HUDEP-2 (cell line): ENCODE measurements around the gene ADGRG1.
A peak's percentile ranks its signal among the peaks of the same experiment; 100 is the strongest.

Source experiments
- DNase-seq, 76 experiments: peaks; one replicate each; lab custom pipeline; 2025; ENCODE audit not compliant: unreplicated experiment in 76 of 76; lab: John Stamatoyannopoulos, UW

The ADGRG1 gene

GRCh38 chr16:57619606-57620334 lies 8.7 kb upstream of the ADGRG1 start:
- no peak for DNase-seq

- DNase-seq, result no peak
These were observed 7.8 kb upstream of the ADGRG1 start for GRCh38 chr16:57620335-57621231.

GRCh38 chr16:57621521-57622271 lies 6.7 kb upstream of the ADGRG1 start:
- DNase-seq, result no peak

- DNase-seq, result peak in 6 of 76 experiments; percentile 3 to 18 (median 12)
These were observed 5.8 kb upstream of the ADGRG1 start for GRCh38 chr16:57622361-57623250.

GRCh38 chr16:57623251-57624043 lies 5.0 kb upstream of the ADGRG1 start:
- no peak for DNase-seq

- DNase-seq, result no peak
These were observed 4.3 kb upstream of the ADGRG1 start for GRCh38 chr16:57624044-57624688.

GRCh38 chr16:57624806-57625500 lies 3.5 kb upstream of the ADGRG1 start:
- DNase-seq, result no peak

- no peak for DNase-seq
These were observed 1.8 kb upstream of the ADGRG1 start for GRCh38 chr16:57626420-57627170.

- DNase-seq, result peak in 1 of 76 experiments; percentile 1
These were observed 1.1 kb upstream of the ADGRG1 start for GRCh38 chr16:57627184-57627871.

GRCh38 chr16:57628783-57629293 lies 408 bp downstream of the ADGRG1 start:
- DNase-seq, result peak in 10 of 76 experiments; percentile 5 to 33 (median 14)

- peak in 56 of 76 experiments; percentile 8 to 71 (median 48) for DNase-seq
These were observed 1.3 kb downstream of the ADGRG1 start for GRCh38 chr16:57629516-57630406.

GRCh38 chr16:57630407-57630797 lies 2.0 kb downstream of the ADGRG1 start:
- DNase-seq, result peak in 3 of 76 experiments; percentile 4 to 31 (median 10)

GRCh38 chr16:57630931-57631845 lies 2.8 kb downstream of the ADGRG1 start:
- peak in 24 of 76 experiments; percentile 2 to 38 (median 20) for DNase-seq

- peak in 42 of 76 experiments; percentile 8 to 46 (median 28) for DNase-seq
These were observed 4.1 kb downstream of the ADGRG1 start for GRCh38 chr16:57632568-57632967.
